Measurements from ENCODE around the gene JAG2. TPM values are rescaled to one million over a fixed set of nuclear protein-coding genes. Genes with fewer than 3 reads are reported as not detected.

The JAG2 gene
- total RNA-seq, 1 experiment from 2014 or later: 85.9 TPM

- TF ChIP-seq SRF (IDR thresholded peaks at IDR 0.05; ENCODE audit: low read depth): no peak
- TF ChIP-seq ATF3 (IDR thresholded peaks at IDR 0.05): no peak
- no peak for TF ChIP-seq ELF1 (IDR thresholded peaks at IDR 0.05; ENCODE audit: borderline replicate concordance, low read depth)
- TF ChIP-seq EZH2phosphoT487 (IDR thresholded peaks at IDR 0.05; ENCODE audit: borderline replicate concordance): no peak
- peak in 1 of 3 experiments; percentile 14; a peak in 2 of 6 replicates for TF ChIP-seq CTCF (IDR thresholded peaks at IDR 0.05 in 2 of 3, conservative IDR thresholded peaks at IDR 0.05 in 1 of 3; ENCODE audit: borderline replicate concordance in 1 of 3, insufficient read depth in 1 of 3, low read depth in 2 of 3, low read length in 2 of 3)
- no peak for TF ChIP-seq YY1 (IDR thresholded peaks at IDR 0.05; ENCODE audit: extremely low read depth, insufficient replicate concordance, low read depth, low read length)
- Histone ChIP-seq H3K27ac (ENCODE audit: low read depth, low read length) (no peak overlapping the region), H3K79me2 (ENCODE audit: insufficient read depth, low read length) (no peaks in the 10 kb centered on the region), H3K4me1 (ENCODE audit: control insufficient read depth in 1 of 2, insufficient read depth in 2 of 2, low read length in 2 of 2) (no peaks in the 10 kb centered on the region), H3K4me3 (replicated peaks in 1 of 2; ENCODE audit: low read depth in 1 of 2, low read length in 2 of 2) (no peak overlapping the region), H2AFZ (ENCODE audit: low read depth, low read length, poor library complexity, severe bottlenecking) (no peak overlapping the region), H3K36me3 (ENCODE audit: control insufficient read depth in 1 of 2, insufficient read depth in 2 of 2, low read length in 2 of 2) (peaks cover 7 to 25% of the 10 kb centered on the region in 2 experiments; a peak in 3 of 4 replicates), H3K9ac (ENCODE audit: low read length) (no peak overlapping the region), H3K9me3 (ENCODE audit: control insufficient read depth in 1 of 2, insufficient read depth in 1 of 2, low read depth in 1 of 2, low read length in 2 of 2) (no peaks in the 10 kb centered on the region), H4K20me1 (ENCODE audit: insufficient read depth) (no peaks in the 10 kb centered on the region), H3K9me2 (ENCODE audit: insufficient read depth) (no peaks in the 10 kb centered on the region), H3K27me3 (ENCODE audit: insufficient read depth, low read length) (no peaks in the 10 kb centered on the region), H3K4me2 (ENCODE audit: low read length) (no peak overlapping the region)
- POLR2A ChIA-PET: no interaction called here
- ATAC-seq: peak; percentile 31; the same call in 1 of the 2 replicates
- no TSS peak for BruUV-seq (replicated peaks)
- DNase-seq (ENCODE audit: low read depth, low spot score): no peak
- intact Hi-C loops (cut with micrococcal nuclease): no loop called here
- RAD21 ChIA-PET (ENCODE audit: low non-redundant PET in 1 of 2, low total read pairs in 2 of 2, uncharacterized antibody in 2 of 2, unreplicated experiment in 2 of 2): no interaction called here
- CTCF ChIA-PET: no interaction called here
Measured at GRCh38 chr14:105144666-105145380, 23.8 kb downstream of the JAG2 start.
